Glomerular visceral epithelial cell (primary cell): ENCODE results near the gene ENPP3.

Experiments used
- DNase-seq: peaks from one replicate; pipeline ENCODE4 v3.0.0-alpha.2; 2016; ENCODE audit errors: extremely low spot score

ENPP3 gene

GRCh38 chr6:131765081-131765803 is 128.1 kb downstream of the ENPP3 start:
- no peak for DNase-seq

GRCh38 chr6:131765804-131766135 is 128.7 kb downstream of the ENPP3 start:
- no peak for DNase-seq

GRCh38 chr6:131766631-131767030 is 129.5 kb downstream of the ENPP3 start:
- no peak for DNase-seq

GRCh38 chr6:131768964-131769363 is 131.9 kb downstream of the ENPP3 start:
- no peak for DNase-seq

- no peak for DNase-seq
Observed at GRCh38 chr6:131769385-131770141, 132.5 kb downstream of the ENPP3 start.

GRCh38 chr6:131770776-131771175 is 133.7 kb downstream of the ENPP3 start:
- DNase-seq: no peak

- DNase-seq: no peak
Observed at GRCh38 chr6:131773284-131773950, 136.3 kb downstream of the ENPP3 start.

GRCh38 chr6:131775886-131776285 is 138.8 kb downstream of the ENPP3 start:
- DNase-seq: no peak

GRCh38 chr6:131776985-131777384 is 139.9 kb downstream of the ENPP3 start:
- DNase-seq: no peak

- no peak for DNase-seq
Observed at GRCh38 chr6:131778169-131778568, 141.1 kb downstream of the ENPP3 start.

GRCh38 chr6:131779304-131779703 is 142.2 kb downstream of the ENPP3 start:
- no peak for DNase-seq

GRCh38 chr6:131780600-131780999 is 143.5 kb downstream of the ENPP3 start:
- no peak for DNase-seq

GRCh38 chr6:131781687-131782086 is 144.6 kb downstream of the ENPP3 start:
- no peak for DNase-seq

- peak; percentile 12 for DNase-seq
Observed at GRCh38 chr6:131782764-131783163, 145.7 kb downstream of the ENPP3 start.

- no peak for DNase-seq
Observed at GRCh38 chr6:131784561-131784960, 147.5 kb downstream of the ENPP3 start.

- DNase-seq: no peak
Observed at GRCh38 chr6:131787079-131787478, 150.0 kb downstream of the ENPP3 start.

GRCh38 chr6:131787766-131788712 is 150.9 kb downstream of the ENPP3 start:
- DNase-seq: no peak

- no peak for DNase-seq
Observed at GRCh38 chr6:131789219-131789618, 152.1 kb downstream of the ENPP3 start.

- DNase-seq: no peak
Observed at GRCh38 chr6:131791476-131791875, 154.4 kb downstream of the ENPP3 start.

- DNase-seq: peak; percentile 49
Observed at GRCh38 chr6:131792091-131792496, 155.0 kb downstream of the ENPP3 start.

GRCh38 chr6:131795366-131795765 is 158.3 kb downstream of the ENPP3 start:
- no peak for DNase-seq
